Stomach smooth muscle (tissue), 2 donors: ENCODE results near the gene ARHGEF39.
"Not testable (repeated sequence)": the region's sequence is repeated elsewhere in the genome, so short reads cannot be mapped to it uniquely, and the experiment has no call there.

Experiments used
- H3K27ac ChIP-seq: one replicate; pipeline ENCODE4 v1.7.0; 2013; ENCODE audit warnings: mild to moderate bottlenecking, low read length, inconsistent platforms
- H3K27me3 ChIP-seq, 2 donors: one replicate each; pipeline ENCODE4 v1.7.0; 2013; ENCODE audit warnings: low read length in 2 of 2; ENCODE audit not compliant: insufficient read depth in 2 of 2, control insufficient read depth in 1 of 2
- H3K36me3 ChIP-seq, 2 donors: one replicate each; pipeline ENCODE4 v1.7.0; 2013; ENCODE audit warnings: low read length in 2 of 2; ENCODE audit not compliant: control insufficient read depth in 2 of 2, insufficient read depth in 2 of 2
- H3K4me1 ChIP-seq: one replicate; pipeline ENCODE4 v1.7.0; 2013; ENCODE audit warnings: low read length; ENCODE audit not compliant: control insufficient read depth, insufficient read depth
- H3K4me3 ChIP-seq, 2 donors: one replicate each; pipeline ENCODE4 v1.7.0; 2013; ENCODE audit warnings: low read length in 2 of 2
- H3K9ac ChIP-seq, 2 donors: one replicate each; pipeline ENCODE4 v1.7.0; 2013; ENCODE audit warnings: low read length in 2 of 2, mild to moderate bottlenecking in 1 of 2
- H3K9me3 ChIP-seq, 2 donors: one replicate each; pipeline ENCODE4 v1.7.0; 2013; ENCODE audit warnings: low read length in 2 of 2; ENCODE audit not compliant: control insufficient read depth in 2 of 2
- donor health status: healthy.
- donor health status: Pancreatic carcinoma.

ARHGEF39 gene

DNA sequence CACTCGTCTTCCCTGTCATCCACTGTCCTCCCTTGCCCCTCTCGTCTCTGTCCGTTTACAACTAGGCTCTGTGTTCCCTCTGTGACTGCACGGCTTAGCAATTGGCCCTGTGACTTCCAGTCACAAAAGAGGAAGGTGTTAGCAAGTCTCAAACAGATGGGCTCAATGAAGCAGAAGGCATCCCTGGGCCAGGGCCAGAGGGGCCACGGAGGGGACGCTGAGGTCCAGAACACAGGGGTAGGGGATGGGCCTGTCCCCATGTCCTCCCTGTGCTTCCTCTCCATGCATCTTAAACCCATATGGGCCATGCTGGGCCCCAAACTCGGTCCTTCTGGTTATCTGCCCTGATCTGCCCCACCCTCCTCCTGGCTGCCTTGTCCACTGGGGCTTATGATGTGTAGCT is 46.7 kb downstream of the ARHGEF39 start, which contains the start of gene CD72:
CD72 (minus strand) TSS at position 89 of the 403 bp plus-strand sequence. CDS start 110 bp downstream, outside the sequence.
- H3K9ac ChIP-seq, result peak within 1 kb of the TSS; percentile 42 to 51
- H3K4me3 ChIP-seq, result peak within 1 kb of the TSS; percentile 63 to 72
- peaks cover 12% of the 10 kb centered on the region for H3K4me1 ChIP-seq
- H3K27me3 ChIP-seq, result peaks cover 5 to 9% of the 10 kb centered on the region in 2 donors
- H3K36me3 ChIP-seq, result no peaks in the 10 kb centered on the region
- H3K9me3 ChIP-seq, result no peaks in the 10 kb centered on the region
- H3K27ac ChIP-seq, result no peak within 1 kb of the TSS

DNA sequence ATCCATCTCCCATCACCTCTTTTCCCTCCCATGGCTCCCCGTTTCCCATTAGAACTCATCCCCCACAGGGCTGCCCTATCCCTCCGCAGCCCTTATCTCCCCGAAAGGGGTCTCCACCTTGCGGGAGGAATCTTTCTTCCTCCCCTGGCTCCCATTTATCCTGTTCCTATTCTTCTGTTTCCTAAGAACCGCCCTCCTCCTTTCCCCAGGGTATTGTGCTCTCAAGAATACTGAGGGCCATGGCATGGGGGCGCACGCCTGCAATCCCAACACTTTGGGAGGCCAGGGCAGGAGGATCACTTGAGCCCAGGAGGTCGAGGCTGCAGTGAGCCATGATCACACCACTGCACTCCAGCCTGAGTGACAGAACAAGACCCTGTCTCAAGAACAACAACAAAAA is 47.4 kb downstream of the ARHGEF39 start:
- no peak overlapping the region for H3K27ac ChIP-seq
- H3K9ac ChIP-seq, result peak overlapping the region; percentile 42 to 51

DNA sequence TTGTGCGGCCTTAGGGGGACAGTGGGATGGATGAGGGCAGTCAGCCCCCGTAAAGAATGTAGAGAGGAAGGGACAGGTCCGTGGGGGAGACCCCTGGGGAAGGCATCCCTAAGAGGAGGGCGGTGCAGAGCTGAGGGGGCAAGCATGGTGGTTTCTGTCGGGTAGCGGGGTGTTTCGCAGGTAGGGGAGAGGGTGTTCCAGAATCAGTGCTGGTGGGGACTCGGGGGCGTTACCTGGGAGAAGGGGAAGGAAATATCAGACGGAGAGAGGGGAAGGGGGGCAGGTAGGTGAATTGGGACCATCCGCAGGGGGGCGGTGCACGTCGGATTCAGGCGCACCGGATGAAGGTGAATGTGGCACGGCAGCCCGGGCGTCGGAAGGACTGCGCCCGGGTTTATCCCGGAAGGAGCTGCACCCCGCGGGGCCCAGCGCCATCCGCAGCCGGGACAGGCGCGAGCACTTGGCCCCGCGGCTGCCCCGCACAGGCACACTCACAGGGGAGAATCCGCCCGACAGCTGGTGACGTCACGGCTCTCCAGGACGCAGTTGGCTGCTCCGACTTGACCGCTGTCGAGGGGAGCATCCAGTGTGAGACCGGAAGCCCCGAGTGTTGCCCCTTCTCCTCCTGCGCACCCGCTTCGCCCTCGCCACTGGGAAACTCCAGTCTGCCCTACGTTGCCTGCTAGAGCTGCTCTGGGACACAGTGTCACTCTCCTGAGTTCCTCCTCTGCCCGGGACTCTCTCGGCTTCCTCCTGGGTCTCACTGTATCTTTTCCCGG is 48.1 kb downstream of the ARHGEF39 start:
- Histone ChIP-seq H3K9me3 (no peaks in the 10 kb centered on the region), H3K4me3 (peak overlapping the region; percentile 63 to 72), H3K4me1 (peaks cover 12% of the 10 kb centered on the region), H3K9ac (peak overlapping the region; percentile 42 to 51), H3K36me3 (no peaks in the 10 kb centered on the region), H3K27ac (no peak overlapping the region), H3K27me3 (peaks cover 5 to 9% of the 10 kb centered on the region in 2 donors)

More for the DNA sequence above, 47.4 kb downstream of the ARHGEF39 start:
- Histone ChIP-seq H3K4me3 (peak overlapping the region; percentile 63 to 72), H3K4me1 (peaks cover 12% of the 10 kb centered on the region), H3K36me3 (no peaks in the 10 kb centered on the region), H3K9me3 (no peaks in the 10 kb centered on the region), H3K27me3 (peaks cover 5 to 9% of the 10 kb centered on the region in 2 donors)

DNA sequence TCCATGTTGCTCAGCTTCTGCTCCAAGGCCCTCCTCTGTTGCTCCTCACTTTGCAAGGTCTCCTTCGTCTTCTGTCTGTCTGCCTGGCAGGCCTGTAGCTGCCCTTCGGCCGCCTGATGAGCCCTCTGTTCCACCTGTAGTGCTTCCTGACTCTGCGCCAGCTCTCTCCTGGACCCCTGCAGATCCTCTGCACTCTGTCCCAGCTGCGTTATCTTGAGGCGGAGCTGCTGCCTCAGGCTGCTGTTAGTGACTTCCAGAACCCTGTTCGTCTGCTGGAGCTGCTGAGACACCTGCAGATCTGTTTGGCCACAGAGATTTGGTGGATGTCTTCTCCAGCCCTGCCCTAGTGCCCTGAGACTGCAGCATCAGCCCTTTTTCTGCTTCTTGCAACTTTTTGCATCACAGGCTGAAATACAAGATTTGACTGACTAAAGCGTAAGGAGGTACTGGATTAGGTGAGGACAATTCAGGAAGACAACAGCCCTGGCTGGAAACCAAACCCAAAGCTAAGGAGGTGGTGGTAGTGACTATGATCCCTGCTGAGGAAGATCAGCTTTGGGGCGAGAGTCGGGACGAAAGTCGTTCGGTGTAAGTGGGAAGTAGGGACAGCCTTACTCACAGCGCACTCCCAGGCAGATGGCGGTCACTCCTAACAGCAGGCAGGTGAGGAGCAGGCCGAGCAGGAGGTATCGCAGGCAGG is 48.9 kb downstream of the ARHGEF39 start:
- H3K36me3 ChIP-seq, result no peaks in the 10 kb centered on the region
- H3K27me3 ChIP-seq, result peaks cover 5 to 9% of the 10 kb centered on the region in 2 donors
- H3K9ac ChIP-seq, result no peak overlapping the region
- H3K9me3 ChIP-seq, result no peaks in the 10 kb centered on the region
- H3K4me1 ChIP-seq, result peaks cover 12% of the 10 kb centered on the region
- no peak overlapping the region for H3K27ac ChIP-seq
- peak overlapping the region in 1 of 2 donors; percentile 72 for H3K4me3 ChIP-seq

DNA sequence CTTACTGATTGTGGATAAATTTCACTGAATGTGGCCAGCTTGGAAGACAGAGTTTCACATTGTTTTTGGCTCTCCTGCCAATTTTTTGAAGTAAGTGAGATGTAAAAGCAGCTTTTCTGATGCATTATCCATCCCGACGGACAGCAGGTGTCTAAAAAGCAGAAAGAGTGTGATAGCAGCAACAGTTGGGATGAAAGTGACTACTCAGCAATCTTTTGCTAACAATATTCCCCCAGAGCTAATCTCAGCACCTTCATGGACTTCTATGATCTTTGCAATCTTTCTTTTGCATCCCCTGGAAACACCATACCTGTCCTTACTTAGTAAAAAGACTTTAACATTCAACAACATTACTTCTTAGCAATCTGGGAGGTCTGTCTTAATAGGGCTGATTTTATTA is 52.2 kb downstream of the ARHGEF39 start:
- Histone ChIP-seq H3K4me3 (no peak overlapping the region), H3K27me3 (peaks cover 2 to 9% of the 10 kb centered on the region in 2 donors), H3K9ac (no peak overlapping the region), H3K4me1 (peaks cover 12% of the 10 kb centered on the region), H3K9me3 (no peaks in the 10 kb centered on the region), H3K27ac (no peak overlapping the region), H3K36me3 (peaks cover 17% of the 10 kb centered on the region in 2 donors)

DNA sequence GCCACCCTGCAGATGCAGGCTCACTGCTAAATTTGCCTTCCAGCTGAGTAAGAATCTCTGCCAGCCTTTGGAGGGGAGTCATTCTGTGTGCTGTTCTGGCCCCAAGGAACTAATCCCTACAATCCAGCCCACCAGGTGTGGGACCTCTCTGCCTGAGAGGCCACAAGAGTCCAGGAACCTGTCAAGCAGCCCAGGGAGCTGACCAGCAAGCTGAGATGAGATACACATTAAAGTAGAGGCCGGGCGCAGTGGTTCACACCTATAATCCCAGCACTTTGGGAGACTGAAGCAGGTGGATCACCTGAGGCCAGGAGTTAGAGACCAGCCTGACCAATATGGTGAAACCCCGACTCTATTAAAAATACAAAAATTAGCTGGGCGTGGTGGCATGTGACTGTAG is 52.9 kb downstream of the ARHGEF39 start:
- not testable (repeated sequence) for H3K27me3 ChIP-seq, H3K27ac ChIP-seq, H3K9me3 ChIP-seq, H3K4me3 ChIP-seq, H3K9ac ChIP-seq, H3K4me1 ChIP-seq
- peaks cover 19% of the 10 kb centered on the region in 2 donors for H3K36me3 ChIP-seq

DNA sequence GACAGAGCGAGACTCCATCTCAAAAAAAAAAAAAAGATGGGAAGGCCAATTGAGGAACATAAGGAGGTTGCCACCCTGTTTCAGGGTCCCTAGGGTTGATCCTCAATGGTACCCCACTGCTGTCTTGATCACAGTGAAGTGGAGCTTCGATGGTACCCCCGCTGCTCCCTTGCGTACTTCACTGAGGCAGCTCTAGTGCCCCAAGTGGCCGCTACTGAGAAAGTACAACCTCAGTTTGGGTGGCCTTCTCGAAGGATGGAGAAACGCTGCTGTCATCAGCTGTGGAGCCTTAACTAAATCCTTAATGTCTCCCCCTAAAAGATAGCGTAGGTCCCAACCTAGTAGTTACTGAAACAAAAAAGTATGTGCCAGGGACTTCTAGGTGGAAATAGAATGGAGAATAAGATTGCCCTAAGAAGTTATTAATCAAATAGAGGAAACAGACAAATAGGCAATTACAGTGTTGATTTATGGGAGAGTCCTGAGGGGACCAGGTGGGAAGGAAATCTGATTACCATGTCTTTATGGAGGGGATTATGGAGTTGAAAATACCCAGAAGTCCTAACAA is 53.7 kb downstream of the ARHGEF39 start:
- H3K9me3 ChIP-seq, result no peaks in the 10 kb centered on the region
- H3K9ac ChIP-seq, result no peak overlapping the region
- no peaks in the 10 kb centered on the region for H3K27me3 ChIP-seq
- H3K4me3 ChIP-seq, result peak overlapping the region in 1 of 2 donors; percentile 15
- H3K27ac ChIP-seq, result no peak overlapping the region
- peaks cover 10% of the 10 kb centered on the region for H3K4me1 ChIP-seq
- H3K36me3 ChIP-seq, result peaks cover 19% of the 10 kb centered on the region in 2 donors

DNA sequence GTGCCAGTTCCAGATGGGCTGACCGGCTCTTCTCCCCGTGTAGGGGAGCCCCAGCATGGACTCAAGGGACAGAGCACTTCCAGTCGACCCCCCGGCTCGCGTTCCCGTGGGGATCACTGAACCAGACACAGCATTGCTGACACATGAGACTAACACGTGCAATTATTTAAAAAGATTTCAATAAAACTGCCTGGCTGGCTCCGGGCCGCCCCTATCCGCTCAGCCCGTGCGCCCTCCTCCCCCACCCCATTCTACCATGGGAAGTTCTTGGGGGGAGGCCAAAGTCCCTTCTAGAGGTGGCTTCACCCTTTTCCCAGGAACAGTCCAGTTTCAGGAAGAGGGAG is 55.2 kb downstream of the ARHGEF39 start:
- peaks cover 19% of the 10 kb centered on the region for H3K4me1 ChIP-seq
- H3K9me3 ChIP-seq, result no peaks in the 10 kb centered on the region
- H3K36me3 ChIP-seq, result peaks cover 19% of the 10 kb centered on the region in 2 donors
- H3K27me3 ChIP-seq, result no peaks in the 10 kb centered on the region
- no peak overlapping the region for H3K4me3 ChIP-seq
- H3K9ac ChIP-seq, result no peak overlapping the region
- H3K27ac ChIP-seq, result no peak overlapping the region
